H9 (cell line): ENCODE measurements around the gene SLC25A11. TPM values are rescaled to one million over a fixed set of nuclear protein-coding genes. Genes with fewer than 3 reads are reported as not detected.

ENCODE experiments used
- DNase-seq: peaks from one replicate; pipeline ENCODE4 v3.0.0-alpha.2; 2017
- H2AFZ ChIP-seq: one replicate; pipeline ENCODE4 v1.6.1; 2013; ENCODE audit warnings: mild to moderate bottlenecking, low read length, control low read depth, moderate library complexity
- H2AK5ac ChIP-seq: 2 replicates; pipeline ENCODE4 v1.6.1; 2013; ENCODE audit warnings: low read length, control low read depth, mixed read lengths; ENCODE audit not compliant: insufficient read length
- H2BK120ac ChIP-seq: one replicate; pipeline ENCODE4 v1.6.1; 2013; ENCODE audit warnings: low read depth, mild to moderate bottlenecking, low read length, control low read depth, inconsistent platforms; ENCODE audit not compliant: poor library complexity, severe bottlenecking
- H2BK12ac ChIP-seq: 2 replicates; pipeline ENCODE4 v1.6.1; 2013; ENCODE audit warnings: low read length, control low read depth, mixed read lengths, low read depth; ENCODE audit not compliant: insufficient read length
- H2BK15ac ChIP-seq: 2 replicates; pipeline ENCODE4 v1.6.1; 2013; ENCODE audit warnings: low read depth, low read length, control low read depth
- H2BK20ac ChIP-seq: one replicate; pipeline ENCODE4 v1.6.1; 2013; ENCODE audit warnings: low read depth, mild to moderate bottlenecking, low read length, control low read depth, inconsistent platforms; ENCODE audit not compliant: poor library complexity, severe bottlenecking
- H2BK5ac ChIP-seq: 2 replicates; pipeline ENCODE4 v1.6.1; 2013; ENCODE audit warnings: low read length, control low read depth, mixed read lengths; ENCODE audit not compliant: insufficient read length
- H3K14ac ChIP-seq: 2 replicates; pipeline ENCODE4 v1.6.1; 2013; ENCODE audit warnings: low read length, control low read depth; ENCODE audit not compliant: insufficient read depth
- H3K18ac ChIP-seq: 2 replicates; pipeline ENCODE4 v1.6.1; 2013; ENCODE audit warnings: low read depth, mild to moderate bottlenecking, mixed read lengths, low read length, control low read depth; ENCODE audit not compliant: insufficient read length
- H3K23ac ChIP-seq: 2 replicates; pipeline ENCODE4 v1.6.1; 2013; ENCODE audit warnings: low read length, control low read depth, mixed read lengths, low read depth; ENCODE audit not compliant: insufficient read length
- H3K23me2 ChIP-seq: 2 replicates; pipeline ENCODE4 v1.6.1; 2013; ENCODE audit warnings: low read depth, mild to moderate bottlenecking, mixed read lengths, low read length, control low read depth; ENCODE audit not compliant: insufficient read length, poor library complexity, severe bottlenecking
- H3K27ac ChIP-seq: 2 replicates; pipeline ENCODE4 v1.5.1; 2013; ENCODE audit warnings: low read length, control low read depth, mixed read lengths, low read depth; ENCODE audit not compliant: insufficient read length
- H3K27me3 ChIP-seq: 2 replicates; pipeline ENCODE4 v1.6.1; 2013; ENCODE audit warnings: low read length, control low read depth, inconsistent platforms; ENCODE audit not compliant: insufficient read depth
- H3K4ac ChIP-seq: 2 replicates; pipeline ENCODE4 v1.6.1; 2013; ENCODE audit warnings: low read depth, mild to moderate bottlenecking, control low read depth, inconsistent platforms, low read length, moderate library complexity
- H3K4me1 ChIP-seq: 2 replicates; pipeline ENCODE4 v1.6.1; 2013; ENCODE audit warnings: low read length, control low read depth, inconsistent platforms; ENCODE audit not compliant: insufficient read depth
- H3K4me2 ChIP-seq: 2 replicates; pipeline ENCODE4 v1.6.1; 2013; ENCODE audit warnings: low read length, control low read depth, mixed read lengths; ENCODE audit not compliant: insufficient read length, insufficient read depth
- H3K56ac ChIP-seq: 2 replicates; pipeline ENCODE4 v1.6.1; 2013; ENCODE audit warnings: low read depth, mild to moderate bottlenecking, mixed read lengths, low read length, control low read depth; ENCODE audit not compliant: insufficient read length
- H3K79me1 ChIP-seq: 2 replicates; pipeline ENCODE4 v1.6.1; 2013; ENCODE audit warnings: low read depth, mild to moderate bottlenecking, moderate library complexity, low read length, control low read depth, inconsistent platforms; ENCODE audit not compliant: insufficient read depth, poor library complexity, severe bottlenecking
- H3K79me2 ChIP-seq: 2 replicates; pipeline ENCODE4 v1.6.1; 2013; ENCODE audit warnings: low read length, control low read depth, inconsistent platforms; ENCODE audit not compliant: insufficient read depth
- H3K9ac ChIP-seq: 2 replicates; pipeline ENCODE4 v1.6.1; 2013; ENCODE audit warnings: low read length, control low read depth, mixed read lengths; ENCODE audit not compliant: insufficient read length; ENCODE audit errors: extremely low read depth
- H3K9me3 ChIP-seq: one replicate; pipeline ENCODE4 v1.6.1; 2013; ENCODE audit warnings: low read depth, low read length, inconsistent platforms; ENCODE audit not compliant: control insufficient read depth
- H3T11ph ChIP-seq: one replicate; pipeline ENCODE4 v1.6.1; 2013; ENCODE audit warnings: mild to moderate bottlenecking, low read length, control low read depth, inconsistent platforms
- H4K20me1 ChIP-seq: one replicate; pipeline ENCODE4 v1.6.1; 2013; ENCODE audit not compliant: control insufficient read depth, insufficient read length, insufficient read depth
- H4K5ac ChIP-seq: 2 replicates; pipeline ENCODE4 v1.6.1; 2013; ENCODE audit warnings: low read depth, mild to moderate bottlenecking, mixed read lengths, low read length, control low read depth; ENCODE audit not compliant: insufficient read length
- H4K8ac ChIP-seq: replicated peaks from 2 replicates; pipeline ENCODE4 v1.6.1; 2013; ENCODE audit warnings: low read length, control low read depth, mixed read lengths, low read depth; ENCODE audit not compliant: insufficient read length
- H4K91ac ChIP-seq: 2 replicates; pipeline ENCODE4 v1.6.1; 2013; ENCODE audit warnings: low read depth, mild to moderate bottlenecking, moderate library complexity, mixed read lengths, low read length, control low read depth; ENCODE audit not compliant: insufficient read length
- H3K27ac Mint-ChIP-seq, 3 experiments: 2 replicates in 2 of 3; 3 replicates in 1 of 3; pipeline ENCODE4 v1.8.0; 2020 to 2021; ENCODE audit warnings: mixed read lengths in 3 of 3, mild to moderate bottlenecking in 1 of 3, moderate library complexity in 1 of 3
- H3K27me3 Mint-ChIP-seq: 2 replicates; pipeline ENCODE4 v1.8.0; 2021; ENCODE audit warnings: low read depth, mild to moderate bottlenecking, moderate library complexity, mixed read lengths
- H3K36me3 Mint-ChIP-seq, 3 experiments: 2 replicates in 2 of 3; 3 replicates in 1 of 3; pipeline ENCODE4 v1.8.0; 2020 to 2021; ENCODE audit warnings: low read depth in 3 of 3, mixed read lengths in 3 of 3; ENCODE audit not compliant: insufficient read depth in 1 of 3
- H3K4me1 Mint-ChIP-seq, 2 experiments: 2 replicates each; pipeline ENCODE4 v1.8.0; 2020; ENCODE audit warnings: mixed read lengths in 2 of 2
- H3K4me3 Mint-ChIP-seq, 2 experiments: 2 replicates in 1 of 2; 3 replicates in 1 of 2; pipeline ENCODE4 v1.8.0; 2020 to 2021; ENCODE audit warnings: mild to moderate bottlenecking in 2 of 2, mixed read lengths in 2 of 2, moderate library complexity in 1 of 2
- H3K9me3 Mint-ChIP-seq, 2 experiments: 2 replicates in 1 of 2; 3 replicates in 1 of 2; pipeline ENCODE4 v1.8.0; 2020; ENCODE audit warnings: mild to moderate bottlenecking in 2 of 2, mixed read lengths in 2 of 2, moderate library complexity in 1 of 2
- WGBS: extraction: QIAGEN DNeasy Blood & Tissue Kit; methylation state at CpG from one replicate; pipeline ENCODE4 v1.1.7; 2013; ENCODE audit warnings: missing lambda C conversion rate, low lambda C conversion rate, mixed read lengths; ENCODE audit not compliant: insufficient read length; ENCODE audit errors: extremely low coverage; 5-methylcytosine and 5-hydroxymethylcytosine counted together
- total RNA-seq: library from RNA; stranded (reverse); gene quantifications from 2 replicates; pipeline ENCODE4 v1.2.1, GENCODE V29; 2021
- TF ChIP-seq, protein P1 (sequence below): fragments of 200-600 bp; sonication (generic); conservative IDR thresholded peaks from 3 replicates; pipeline ENCODE4 v1.8.0; 2021; ENCODE audit warnings: antibody characterized with exemption, mild to moderate bottlenecking

SLC25A11 gene
- total RNA-seq, 1 experiment from 2014 or later = 74.9 TPM

DNA sequence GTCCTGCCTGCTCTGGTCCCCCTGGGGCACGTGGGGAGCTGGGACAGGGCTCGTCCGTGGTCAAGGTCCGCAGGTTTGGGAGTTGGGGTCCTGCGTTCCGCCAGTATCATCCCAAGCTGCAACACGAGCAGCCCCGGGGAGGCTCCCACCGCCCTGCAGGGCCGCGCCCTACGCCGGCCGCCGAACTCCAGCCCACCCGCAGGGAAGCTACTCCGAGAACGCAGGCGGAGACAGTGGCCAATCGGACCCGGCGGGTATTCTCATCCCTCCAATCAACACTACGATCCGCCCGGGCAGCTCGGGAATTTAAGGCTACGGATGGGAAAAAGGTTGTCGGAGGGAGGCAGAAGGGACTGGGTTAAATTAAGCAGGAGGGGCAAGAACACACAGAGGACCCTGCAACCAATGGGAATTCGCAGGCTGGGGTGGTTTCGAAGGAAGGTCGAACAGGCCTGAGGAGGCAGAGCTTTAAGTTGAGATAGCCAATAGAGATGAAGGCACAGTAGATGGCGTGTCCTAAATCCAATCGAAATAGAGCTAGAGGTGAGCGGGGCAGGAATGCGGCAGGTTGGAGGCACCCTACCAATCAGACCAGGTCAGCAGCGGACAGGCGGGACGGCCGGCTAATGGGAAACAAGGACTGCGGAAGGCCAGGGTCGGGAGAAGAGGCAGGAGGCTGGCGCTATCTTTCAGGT is 27.1 kb upstream of the SLC25A11 start:
- TF ChIP-seq, protein P1, sequence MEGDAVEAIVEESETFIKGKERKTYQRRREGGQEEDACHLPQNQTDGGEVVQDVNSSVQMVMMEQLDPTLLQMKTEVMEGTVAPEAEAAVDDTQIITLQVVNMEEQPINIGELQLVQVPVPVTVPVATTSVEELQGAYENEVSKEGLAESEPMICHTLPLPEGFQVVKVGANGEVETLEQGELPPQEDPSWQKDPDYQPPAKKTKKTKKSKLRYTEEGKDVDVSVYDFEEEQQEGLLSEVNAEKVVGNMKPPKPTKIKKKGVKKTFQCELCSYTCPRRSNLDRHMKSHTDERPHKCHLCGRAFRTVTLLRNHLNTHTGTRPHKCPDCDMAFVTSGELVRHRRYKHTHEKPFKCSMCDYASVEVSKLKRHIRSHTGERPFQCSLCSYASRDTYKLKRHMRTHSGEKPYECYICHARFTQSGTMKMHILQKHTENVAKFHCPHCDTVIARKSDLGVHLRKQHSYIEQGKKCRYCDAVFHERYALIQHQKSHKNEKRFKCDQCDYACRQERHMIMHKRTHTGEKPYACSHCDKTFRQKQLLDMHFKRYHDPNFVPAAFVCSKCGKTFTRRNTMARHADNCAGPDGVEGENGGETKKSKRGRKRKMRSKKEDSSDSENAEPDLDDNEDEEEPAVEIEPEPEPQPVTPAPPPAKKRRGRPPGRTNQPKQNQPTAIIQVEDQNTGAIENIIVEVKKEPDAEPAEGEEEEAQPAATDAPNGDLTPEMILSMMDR = no peak
- peak overlapping the region in 1 of 3 experiments; percentile 85; a peak in 4 of 7 replicates for H3K27ac Mint-ChIP-seq
- no CpG with 5 or more reads among the region's 42 CpGs for whole genome bisulfite sequencing

More for the DNA sequence above, 27.1 kb upstream of the SLC25A11 start:
- no peak overlapping the region for H2AFZ ChIP-seq
- H3K4me2 ChIP-seq = peak overlapping the region; percentile 90
- H3K4me1 Mint-ChIP-seq = peaks cover 20 to 22% of the 10 kb centered on the region in 2 experiments
- H2AK5ac ChIP-seq = no peak overlapping the region
- no peak overlapping the region for H2BK20ac ChIP-seq
- H3K79me2 ChIP-seq = peaks cover 2% of the 10 kb centered on the region; the same call in 1 of the 2 replicates
- DNase-seq = peak; percentile 100
- H3K23me2 ChIP-seq = peaks cover 23% of the 10 kb centered on the region
- H4K20me1 ChIP-seq = no peaks in the 10 kb centered on the region
- no peak overlapping the region for H3K56ac ChIP-seq
- no peak overlapping the region for H2BK12ac ChIP-seq
- peaks cover 3% of the 10 kb centered on the region; the same call in 1 of the 2 replicates for H3K4me1 ChIP-seq
- H3K18ac ChIP-seq = peak overlapping the region; percentile 68
- peaks cover 33 to 45% (median 42%) of the 10 kb centered on the region in 3 experiments for H3K36me3 Mint-ChIP-seq
- H3K27ac ChIP-seq = peak overlapping the region; percentile 71
- H4K5ac ChIP-seq = no peak overlapping the region
- no peaks in the 10 kb centered on the region for H3K27me3 ChIP-seq
- peak overlapping the region; percentile 67 for H3K9ac ChIP-seq
- H4K8ac ChIP-seq = no peak overlapping the region
- no peak overlapping the region for H2BK120ac ChIP-seq
- H3T11ph ChIP-seq = no peak overlapping the region
- H3K14ac ChIP-seq = peak overlapping the region; percentile 75; the same call in 1 of the 2 replicates
- H3K9me3 Mint-ChIP-seq = peaks cover 5 to 24% of the 10 kb centered on the region in 2 experiments; a peak in 4 of 5 replicates
- H2BK15ac ChIP-seq = no peak overlapping the region
- H3K4me3 Mint-ChIP-seq = no peak overlapping the region
- H3K27me3 Mint-ChIP-seq = no peaks in the 10 kb centered on the region; the same call in 1 of the 2 replicates
- no peak overlapping the region for H3K23ac ChIP-seq
- no peaks in the 10 kb centered on the region for H3K9me3 ChIP-seq
- H2BK5ac ChIP-seq = no peak overlapping the region
- no peak overlapping the region for H3K4ac ChIP-seq
- H4K91ac ChIP-seq = no peak overlapping the region
- peaks cover 2% of the 10 kb centered on the region for H3K79me1 ChIP-seq
